NCI-H446 treated with DMSO at 0.1 percent for 48 hours (cell line): ENCODE measurements around the gene RNFT2.
"Not testable (repeated sequence)": the region's sequence is repeated elsewhere in the genome, so short reads cannot be mapped to it uniquely, and the experiment has no call there.

Experiments used
- DNase-seq: peaks from one replicate; lab custom pipeline; 2025; lab: John Stamatoyannopoulos, UW

RNFT2 gene

DNA sequence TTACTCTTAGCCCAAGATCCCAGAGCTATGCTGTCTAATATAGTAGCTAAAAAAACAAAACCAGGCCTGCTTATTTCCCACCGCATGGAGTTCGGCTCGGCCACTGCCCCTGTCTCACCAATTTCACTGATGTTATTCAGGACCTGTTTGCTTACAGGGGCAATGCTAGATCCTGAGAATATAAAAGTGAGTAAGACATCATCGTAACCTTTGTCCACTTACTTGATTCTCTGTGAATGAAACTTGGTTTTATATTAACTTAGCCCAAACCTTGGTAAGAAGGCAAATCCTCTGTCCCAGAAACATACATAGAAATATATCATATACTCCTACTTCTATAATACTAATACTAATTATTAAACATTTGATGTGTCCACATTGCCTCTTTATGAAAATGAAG lies 56.6 kb downstream of the RNFT2 start:
- no peak for DNase-seq

DNA sequence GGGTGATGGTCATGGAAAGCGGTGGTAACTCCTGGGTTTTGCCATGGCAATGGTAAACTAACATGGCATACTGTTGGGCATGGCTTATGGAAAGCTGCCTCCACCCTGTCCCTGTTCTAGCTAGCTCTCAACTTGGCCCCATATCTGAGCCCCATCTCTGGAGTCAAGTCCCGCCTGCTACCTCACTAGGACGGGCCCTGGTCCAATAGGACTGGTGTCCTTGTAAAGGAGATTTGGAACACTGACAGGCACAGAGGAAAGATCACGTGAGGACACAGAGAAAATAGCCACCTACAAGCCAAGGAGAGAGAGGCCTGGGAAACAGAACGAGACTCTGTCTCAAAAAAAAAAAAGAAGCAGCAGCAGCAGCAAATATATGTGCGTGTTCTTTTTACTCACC lies 59.8 kb downstream of the RNFT2 start:
- DNase-seq: no peak

DNA sequence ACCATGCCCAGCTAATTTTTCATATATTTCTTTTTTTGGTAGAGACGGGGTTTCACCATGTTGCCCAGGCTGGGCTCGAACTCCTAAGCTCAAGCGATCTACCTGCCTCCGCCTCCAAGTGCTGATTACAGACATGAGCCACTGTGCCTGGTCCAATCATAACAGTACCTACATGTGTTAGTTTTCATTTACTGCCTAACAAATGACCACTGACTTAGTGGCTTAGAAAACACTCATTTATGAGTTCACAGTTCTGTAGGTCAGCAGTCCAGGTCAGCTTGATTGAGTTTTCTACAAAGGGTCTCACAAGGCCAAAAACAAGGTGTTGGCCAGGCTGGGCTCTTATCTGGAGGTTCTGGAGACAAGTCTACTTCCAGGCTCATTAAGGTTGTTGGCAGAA lies 60.6 kb downstream of the RNFT2 start:
- DNase-seq: no peak

DNA sequence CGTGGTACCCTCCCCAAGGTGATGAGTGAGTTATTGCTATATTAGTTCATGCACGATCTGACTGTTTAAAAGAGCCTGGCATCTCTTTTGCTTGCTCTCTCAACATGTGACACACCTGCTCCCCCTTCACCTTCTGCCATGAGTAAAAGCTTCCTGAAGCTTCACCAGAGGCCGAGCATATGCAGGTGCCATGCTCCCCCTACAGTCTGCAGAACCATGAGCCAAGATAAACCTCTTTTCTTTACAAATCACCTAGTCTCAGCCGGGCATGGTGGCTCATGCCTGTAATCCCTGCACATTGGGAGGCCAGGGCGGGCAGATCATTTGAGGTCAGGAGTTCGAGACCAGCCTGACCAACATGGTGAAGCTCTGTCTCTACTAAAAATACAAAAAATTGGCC lies 61.8 kb downstream of the RNFT2 start:
- no peak for DNase-seq

DNA sequence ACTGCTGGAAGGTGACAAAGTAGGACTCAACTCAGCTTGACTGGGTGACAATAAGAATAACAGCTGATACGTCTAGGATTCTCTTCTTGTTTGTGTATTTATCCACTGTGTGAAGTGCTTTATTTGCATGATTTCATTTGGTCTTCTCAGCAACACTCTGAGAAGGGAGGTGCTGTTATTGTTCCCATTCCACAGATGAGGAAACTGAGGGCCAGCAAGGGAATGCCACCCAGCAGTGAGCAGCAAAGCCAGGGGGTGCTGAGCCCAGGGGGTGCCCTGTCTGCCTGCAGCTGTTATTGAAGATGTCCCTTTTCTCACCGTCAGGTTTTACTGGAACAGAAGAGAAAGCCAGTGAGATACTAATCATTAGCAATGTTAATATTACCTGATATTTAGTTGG lies 62.8 kb downstream of the RNFT2 start:
- no peak for DNase-seq

- DNase-seq: no peak
Measured at GRCh38 chr12:116802018-116802417, 63.9 kb downstream of the RNFT2 start.

- no peak for DNase-seq
Measured at GRCh38 chr12:116803013-116803736, 65.1 kb downstream of the RNFT2 start.

GRCh38 chr12:116804051-116804450 lies 65.9 kb downstream of the RNFT2 start:
- no peak for DNase-seq

- no peak for DNase-seq
Measured at GRCh38 chr12:116806845-116807440, 68.8 kb downstream of the RNFT2 start.

DNA sequence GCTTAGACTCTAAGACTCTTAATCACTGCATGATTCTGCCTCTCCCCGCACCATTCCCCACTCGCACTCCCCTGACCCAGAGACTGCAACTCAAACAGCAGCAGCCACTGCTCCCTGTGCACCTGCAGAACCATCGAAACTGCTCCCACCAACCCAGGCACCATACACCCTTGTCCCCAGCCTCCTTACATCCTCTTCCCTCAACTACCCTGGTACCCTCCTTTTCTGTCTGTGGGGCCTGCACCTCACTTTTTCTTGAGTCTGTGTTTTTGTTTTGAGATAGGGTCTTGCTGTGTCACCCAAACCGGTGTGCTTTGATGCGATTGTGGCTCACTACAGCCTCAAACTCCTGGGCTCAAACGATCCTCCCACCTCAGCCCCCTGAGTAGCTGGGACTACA lies 69.4 kb downstream of the RNFT2 start:
- DNase-seq: no peak

- DNase-seq: no peak
Measured at GRCh38 chr12:116808113-116809105, 70.3 kb downstream of the RNFT2 start.

- DNase-seq: no peak
Measured at GRCh38 chr12:116812238-116812637, 74.1 kb downstream of the RNFT2 start.

DNA sequence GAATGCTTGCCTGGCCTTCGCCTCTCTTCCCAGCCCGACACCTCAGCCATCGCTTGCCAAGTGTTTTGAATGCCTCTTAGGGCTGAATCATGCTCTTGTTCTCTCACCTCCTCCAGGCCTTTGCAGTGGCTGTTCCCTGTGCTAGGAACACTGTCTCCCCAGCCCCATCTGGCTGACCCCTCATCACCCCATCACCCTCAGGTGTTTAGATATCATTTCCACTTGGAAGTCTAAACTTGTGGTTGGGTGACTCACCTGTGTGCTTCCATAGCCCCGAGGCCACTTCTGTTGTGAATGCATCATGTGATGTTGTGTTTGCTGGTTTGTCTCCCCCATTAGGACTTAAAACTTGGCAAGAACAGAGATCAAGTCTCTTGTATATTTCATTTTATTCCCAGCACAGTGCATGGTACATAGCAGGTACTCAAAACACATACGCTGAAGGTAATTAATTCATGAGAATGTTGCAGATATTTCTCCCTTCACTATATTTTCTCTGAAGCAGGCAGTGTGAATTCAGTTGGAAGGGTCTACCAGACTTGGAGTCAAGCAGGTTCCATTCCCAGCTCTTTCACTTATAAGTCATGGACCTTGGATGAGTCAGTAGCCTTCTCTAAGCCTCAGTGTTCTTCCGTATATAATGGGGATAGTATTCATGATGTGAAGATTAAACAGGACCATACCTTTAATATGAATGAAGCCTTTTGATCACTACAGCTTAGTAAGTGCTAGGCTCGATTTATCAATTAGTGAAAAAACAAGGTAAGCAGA lies 75.3 kb downstream of the RNFT2 start:
- no peak for DNase-seq

GRCh38 chr12:116814766-116815165 lies 76.7 kb downstream of the RNFT2 start:
- not testable (repeated sequence) for DNase-seq

- DNase-seq: no peak
Measured at GRCh38 chr12:116818341-116818856, 80.3 kb downstream of the RNFT2 start.

GRCh38 chr12:116818948-116819832 lies 81.1 kb downstream of the RNFT2 start:
- peak; percentile 92 for DNase-seq

GRCh38 chr12:116820064-116820656 lies 82.0 kb downstream of the RNFT2 start:
- no peak for DNase-seq

DNA sequence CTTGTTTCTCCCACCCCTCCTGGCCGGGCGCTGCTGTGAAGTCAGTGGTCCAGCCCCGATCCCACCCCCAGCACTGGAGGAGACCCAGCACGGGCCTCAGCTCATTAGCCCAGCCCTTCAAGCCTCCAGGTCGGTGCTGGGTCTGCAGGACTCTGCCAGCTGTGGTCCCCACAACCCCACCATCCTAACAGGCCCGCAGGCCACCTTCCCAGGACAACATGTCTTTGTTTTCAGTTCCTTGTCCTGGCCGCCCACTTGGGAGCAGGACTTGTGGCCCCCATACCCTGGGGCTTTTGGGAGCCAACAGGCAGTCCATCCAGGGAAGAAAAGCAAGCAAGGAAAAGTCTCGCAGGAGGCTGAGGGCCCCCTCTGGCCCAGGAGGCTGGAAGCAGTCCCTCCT lies 83.2 kb downstream of the RNFT2 start:
- DNase-seq: no peak

DNA sequence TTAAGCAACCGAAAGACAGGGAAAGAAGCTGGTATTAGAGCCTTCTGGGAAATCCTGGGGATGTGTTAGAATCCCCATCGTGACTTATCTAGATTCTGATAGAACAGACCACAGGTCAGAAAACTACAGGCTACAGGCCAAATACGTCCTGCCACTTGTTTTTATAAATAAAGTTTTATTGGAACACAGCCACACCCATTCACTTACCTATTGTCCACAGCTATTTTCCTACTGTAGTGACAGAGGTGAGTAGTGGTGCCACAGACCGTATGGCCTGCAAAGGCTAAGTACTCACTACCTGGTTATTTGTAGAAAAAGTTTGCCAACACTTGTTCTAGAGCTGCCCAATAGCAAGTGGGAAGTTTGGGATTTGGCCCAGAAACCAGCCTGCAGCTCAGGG lies 89.3 kb downstream of the RNFT2 start:
- no peak for DNase-seq

DNA sequence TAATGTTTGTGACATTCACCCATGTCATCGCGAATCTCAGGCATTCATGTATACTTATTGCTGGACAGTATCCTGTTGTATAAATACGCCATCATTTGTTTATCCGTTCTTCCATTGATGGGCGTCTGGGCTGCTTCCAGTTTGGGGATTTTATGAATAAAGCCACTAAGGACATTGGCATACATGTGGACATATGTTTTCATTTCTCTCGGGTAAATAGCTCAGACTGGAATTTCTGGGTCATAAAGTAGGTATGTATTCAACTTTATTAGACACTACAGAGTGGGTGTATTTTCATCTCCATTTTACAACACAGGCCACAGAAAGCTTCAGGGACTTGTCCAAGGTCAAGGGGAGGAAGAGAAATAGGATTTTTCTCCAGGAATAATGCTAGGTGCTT lies 94.2 kb downstream of the RNFT2 start:
- DNase-seq: no peak
